HG03097 (cell line): ENCODE measurements around the gene TBC1D1.

Experiments used
- ATAC-seq: cut with Tn5 transposase; IDR thresholded peaks from one replicate; pipeline ENCODE4 v1.9.1; 2021; ENCODE audit not compliant: unreplicated experiment, low FRiP score

Gene TBC1D1

DNA sequence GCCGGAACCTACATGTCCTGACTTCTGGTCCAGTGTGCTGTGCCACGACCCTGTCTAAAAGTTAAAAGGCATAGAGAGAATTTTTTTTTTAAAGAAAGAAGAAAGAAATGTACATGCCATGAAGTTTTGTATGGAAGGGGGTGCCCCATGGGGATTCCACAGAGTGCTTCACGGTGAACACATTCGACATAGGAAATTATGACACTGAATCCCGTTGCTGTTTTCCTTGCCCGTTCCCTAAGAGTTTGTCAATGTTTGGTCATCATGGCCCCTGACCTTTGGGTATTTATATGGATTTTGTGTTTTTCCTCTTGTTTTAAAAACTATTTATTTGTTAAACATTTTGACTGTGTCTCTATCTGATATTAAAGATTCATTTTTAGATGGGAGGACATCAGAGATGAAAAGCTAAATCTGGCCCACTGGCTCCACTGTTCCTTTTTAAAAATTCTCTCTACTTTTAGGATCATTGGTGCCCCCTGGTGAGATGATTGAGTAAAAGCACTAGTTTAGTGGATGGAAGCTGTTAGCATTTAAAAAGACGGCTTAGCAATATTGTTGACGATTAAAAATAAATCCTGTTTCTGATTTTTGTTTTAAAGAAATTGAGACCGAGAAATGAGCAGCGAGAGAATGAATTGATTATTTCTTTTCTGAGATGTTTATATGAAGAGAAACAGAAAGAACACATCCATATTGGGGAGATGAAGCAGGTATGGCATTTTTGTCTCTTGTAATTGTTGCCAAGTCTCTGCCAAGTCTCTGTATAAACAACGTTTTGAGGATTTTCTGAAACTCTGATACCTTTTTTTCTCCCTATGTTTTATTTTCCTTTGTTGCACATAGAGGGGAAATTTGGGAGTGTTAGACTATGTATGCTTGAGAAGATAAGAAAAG, 144.3 kb downstream of the TBC1D1 start:
- ATAC-seq, result no peak

- no peak for ATAC-seq
Observed at GRCh38 chr4:38036548-38036947, 145.7 kb downstream of the TBC1D1 start.

DNA sequence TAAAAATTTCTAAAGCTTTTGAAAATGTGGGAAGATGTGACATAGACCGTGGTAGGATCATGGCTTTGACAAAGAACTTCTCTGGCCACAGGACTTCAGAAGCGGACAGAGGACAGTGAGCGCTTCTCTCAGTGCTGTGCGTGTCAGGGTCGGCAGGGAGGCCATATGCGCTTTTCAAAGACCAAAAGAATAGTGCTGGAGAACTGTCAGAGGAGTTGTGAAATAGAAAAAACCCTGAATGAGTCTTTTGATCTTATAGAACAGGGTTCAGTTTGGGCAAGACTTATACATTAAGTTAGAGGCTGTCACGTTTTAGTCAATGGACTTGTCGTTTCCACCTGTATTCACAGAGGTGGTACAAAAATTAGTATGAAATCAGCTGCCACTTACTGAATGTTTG, 146.7 kb downstream of the TBC1D1 start:
- no peak for ATAC-seq

GRCh38 chr4:38040619-38041018, 149.7 kb downstream of the TBC1D1 start:
- no peak for ATAC-seq

DNA sequence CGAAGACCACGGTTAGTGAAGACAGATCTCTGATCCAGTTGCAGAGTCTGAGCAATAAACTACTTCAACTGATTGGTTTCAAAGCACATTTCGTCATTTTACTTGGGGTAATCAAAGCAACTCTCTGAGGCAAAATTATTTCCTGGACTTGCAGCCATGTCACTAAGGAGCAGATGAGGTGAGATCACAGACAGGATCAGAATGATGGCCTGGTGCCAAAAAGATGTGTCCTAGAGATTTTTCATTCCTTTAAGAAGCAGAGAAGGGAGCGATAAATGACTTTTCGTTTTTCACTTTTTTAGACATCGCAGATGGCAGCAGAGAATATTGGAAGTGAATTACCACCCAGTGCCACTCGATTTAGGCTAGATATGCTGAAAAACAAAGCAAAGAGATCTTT, 153.2 kb downstream of the TBC1D1 start:
- no peak for ATAC-seq

GRCh38 chr4:38045289-38045988, 154.6 kb downstream of the TBC1D1 start:
- ATAC-seq, result no peak

GRCh38 chr4:38046727-38047489, 156.0 kb downstream of the TBC1D1 start:
- no peak for ATAC-seq

GRCh38 chr4:38049545-38050170, 158.8 kb downstream of the TBC1D1 start:
- no peak for ATAC-seq

- ATAC-seq, result no peak
Observed at GRCh38 chr4:38050560-38051350, 159.9 kb downstream of the TBC1D1 start.

GRCh38 chr4:38055566-38055965, 164.7 kb downstream of the TBC1D1 start:
- no peak for ATAC-seq

DNA sequence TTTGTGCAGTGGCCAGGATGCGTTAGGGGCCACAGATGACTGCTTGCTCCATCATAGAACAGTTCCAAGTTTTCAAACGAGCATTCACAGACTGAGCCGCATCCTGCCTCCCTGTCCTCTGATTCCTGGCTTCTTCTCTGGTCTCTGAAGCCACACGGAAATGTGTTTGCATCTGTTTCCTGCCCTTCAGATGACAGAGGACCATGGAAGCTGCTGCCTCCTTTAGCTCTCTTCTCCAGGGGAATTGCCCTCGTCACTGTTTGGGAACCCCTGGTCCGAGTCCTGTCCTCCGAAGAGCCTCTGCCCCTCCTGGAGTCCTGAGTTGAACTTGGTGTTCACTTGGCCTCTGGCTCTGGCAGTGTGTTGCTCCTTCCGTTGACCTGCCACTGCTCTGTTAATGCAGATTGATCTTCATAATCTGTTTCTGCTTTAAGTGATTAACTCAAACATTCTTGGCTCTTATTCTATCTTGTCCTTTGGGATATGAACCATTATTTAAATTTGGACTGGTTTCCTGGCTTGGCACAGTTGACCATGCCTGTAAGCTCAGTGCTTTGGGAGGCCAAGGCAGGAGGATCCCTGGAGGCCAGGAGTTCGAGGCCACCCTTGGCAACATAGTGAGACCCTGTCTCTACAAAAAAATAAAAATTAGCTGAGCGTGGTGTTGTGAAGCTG, 165.3 kb downstream of the TBC1D1 start:
- no peak for ATAC-seq

DNA sequence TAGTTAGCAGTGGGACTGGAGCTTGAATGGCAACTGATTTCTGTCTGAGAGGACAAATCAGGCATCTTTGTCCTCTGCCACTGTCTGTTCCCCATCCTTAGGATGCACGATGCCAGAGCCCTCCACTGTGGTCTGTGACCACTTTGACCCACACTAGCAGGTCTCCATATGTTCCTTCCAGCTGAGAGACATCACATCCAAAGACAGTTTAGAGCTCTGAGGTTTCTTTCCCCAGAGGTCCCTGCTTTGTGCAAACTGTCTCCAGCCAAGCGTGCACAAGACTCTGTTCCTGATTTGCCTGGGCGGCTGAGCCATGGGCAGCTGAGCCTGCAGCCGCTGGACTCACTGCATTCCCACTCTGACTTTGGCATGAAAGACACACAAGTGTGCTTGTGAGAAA, 167.3 kb downstream of the TBC1D1 start:
- no peak for ATAC-seq

GRCh38 chr4:38060829-38061431, 170.0 kb downstream of the TBC1D1 start:
- ATAC-seq, result no peak

DNA sequence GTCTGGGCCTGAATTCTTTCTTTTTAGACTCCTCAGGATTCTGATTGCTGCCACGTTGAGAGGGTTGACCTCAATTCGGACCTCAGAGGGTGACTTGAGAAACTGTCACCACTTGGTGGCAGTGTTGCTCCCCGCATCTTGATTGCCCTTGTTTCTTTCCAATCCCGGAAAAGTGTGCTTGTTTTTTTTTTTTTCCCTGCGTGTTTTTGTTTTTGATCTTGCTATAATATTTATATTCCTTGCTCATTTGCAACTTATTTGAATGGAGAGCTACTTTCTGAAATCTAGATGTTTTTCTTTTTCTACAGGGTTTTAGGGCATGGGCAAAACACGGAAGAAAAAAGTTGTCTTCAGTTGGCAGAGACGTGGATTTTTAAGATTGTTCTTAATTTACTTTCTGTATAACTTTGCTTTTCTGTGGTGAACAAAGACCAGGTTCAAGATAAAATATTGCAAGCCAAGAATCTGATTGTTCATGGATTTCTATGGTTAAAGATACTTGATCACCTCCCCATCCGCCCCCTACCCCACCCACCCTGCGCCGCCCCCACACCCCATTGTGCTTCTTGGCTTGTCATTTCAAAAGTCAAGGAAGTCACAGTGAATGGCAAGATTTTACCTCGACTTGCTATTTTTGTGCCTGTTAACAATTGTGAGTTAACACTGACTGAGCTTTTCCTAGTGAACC, 171.3 kb downstream of the TBC1D1 start:
- ATAC-seq, result no peak

DNA sequence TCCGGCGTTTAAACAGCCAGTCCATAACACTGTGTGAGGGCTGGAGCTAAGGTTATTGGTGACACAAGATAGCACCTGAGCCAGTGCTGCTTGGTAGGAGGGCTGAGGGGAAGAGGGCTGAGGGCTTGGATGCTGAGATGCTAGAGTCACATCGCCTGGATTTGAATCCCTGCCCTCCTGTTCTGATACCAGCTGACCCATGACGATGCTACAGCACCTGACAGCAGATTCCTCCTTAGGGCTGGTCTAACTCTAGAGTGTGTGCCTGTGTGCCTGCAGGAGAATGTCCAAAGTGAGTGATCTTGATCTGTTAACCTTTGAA, 171.9 kb downstream of the TBC1D1 start:
- ATAC-seq, result no peak

- ATAC-seq, result no peak
Observed at GRCh38 chr4:38065176-38065575, 174.3 kb downstream of the TBC1D1 start.

DNA sequence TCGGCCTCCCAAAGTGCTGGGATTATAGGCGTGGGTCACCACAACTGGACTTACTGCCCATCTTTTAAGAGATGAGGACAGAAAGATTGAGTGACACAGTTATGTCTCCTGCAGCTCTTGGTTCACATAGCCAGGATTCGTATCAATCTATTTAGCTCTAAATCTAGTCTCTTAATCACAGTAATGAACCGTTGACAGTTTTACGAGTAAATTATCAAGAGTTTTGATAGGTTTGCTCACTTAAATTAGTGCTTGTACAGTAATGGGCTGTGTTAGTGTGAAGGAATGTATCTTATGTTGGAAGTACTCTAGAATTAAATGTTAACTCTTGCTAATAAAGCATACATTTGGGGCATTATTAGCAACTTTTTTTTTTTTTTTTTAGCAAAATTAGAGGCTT, 175.0 kb downstream of the TBC1D1 start:
- ATAC-seq, result no peak

- no peak for ATAC-seq
Observed at GRCh38 chr4:38067499-38067898, 176.6 kb downstream of the TBC1D1 start.

DNA sequence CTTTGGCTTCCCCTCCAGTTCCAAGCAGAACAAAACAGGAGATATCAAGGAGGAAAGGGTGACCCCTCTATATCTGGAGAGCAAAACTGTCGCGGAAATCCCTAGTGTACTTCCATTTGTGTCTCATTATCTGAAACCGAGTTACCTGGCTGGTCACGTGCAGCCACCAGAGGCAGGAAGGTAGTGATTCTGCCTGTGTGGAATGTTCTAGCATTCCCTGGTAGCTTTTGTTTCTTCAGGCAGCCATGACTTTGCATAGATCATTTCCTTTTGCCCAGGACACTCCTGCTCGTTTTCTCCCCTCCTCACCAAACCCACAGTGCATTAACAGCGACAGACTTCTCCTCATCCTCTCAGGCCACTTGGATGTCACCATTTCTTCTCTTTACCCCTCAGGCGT, 177.2 kb downstream of the TBC1D1 start:
- ATAC-seq, result no peak
